Nephron progenitor cell (in vitro differentiated cells): ENCODE data around the gene TEK.

Source experiments
- DNase-seq: peaks from one replicate; pipeline ENCODE4 v3.0.0; 2021
- H3K27ac Mint-ChIP-seq: 2 replicates; pipeline ENCODE4 v1.8.0; 2021; ENCODE audit warnings: mild to moderate bottlenecking, moderate library complexity, mixed read lengths
- H3K27me3 Mint-ChIP-seq: 2 replicates; pipeline ENCODE4 v1.8.0; 2021; ENCODE audit warnings: mild to moderate bottlenecking, low read depth, mixed read lengths; ENCODE audit not compliant: poor library complexity
- H3K36me3 Mint-ChIP-seq: 2 replicates; pipeline ENCODE4 v1.8.0; 2021; ENCODE audit warnings: low read depth, mixed read lengths
- H3K4me1 Mint-ChIP-seq: 2 replicates; pipeline ENCODE4 v1.8.0; 2021; ENCODE audit warnings: mixed read lengths
- H3K4me3 Mint-ChIP-seq: 2 replicates; pipeline ENCODE4 v1.8.0; 2021; ENCODE audit warnings: mild to moderate bottlenecking, moderate library complexity, mixed read lengths
- H3K9me3 Mint-ChIP-seq: 2 replicates; pipeline ENCODE4 v1.8.0; 2021; ENCODE audit warnings: mild to moderate bottlenecking, moderate library complexity, mixed read lengths
- TF ChIP-seq, protein P1 (sequence below): fragments of 200-600 bp; sonication (generic); IDR thresholded peaks from 2 replicates; pipeline ENCODE4 v1.5.0; 2021; ENCODE audit warnings: antibody characterized with exemption

TEK gene

DNA sequence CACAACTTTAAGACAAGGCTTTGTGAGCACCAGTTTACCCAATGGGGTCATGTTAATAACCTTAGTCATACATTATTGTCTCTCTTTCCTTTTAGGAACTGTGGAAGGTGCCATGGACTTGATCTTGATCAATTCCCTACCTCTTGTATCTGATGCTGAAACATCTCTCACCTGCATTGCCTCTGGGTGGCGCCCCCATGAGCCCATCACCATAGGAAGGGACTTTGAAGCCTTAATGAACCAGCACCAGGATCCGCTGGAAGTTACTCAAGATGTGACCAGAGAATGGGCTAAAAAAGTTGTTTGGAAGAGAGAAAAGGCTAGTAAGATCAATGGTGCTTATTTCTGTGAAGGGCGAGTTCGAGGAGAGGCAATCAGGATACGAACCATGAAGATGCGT, 48.7 kb downstream of the TEK start:
- Mint-ChIP-seq H3K36me3 (no peaks in the 10 kb centered on the region), H3K27ac (no peak overlapping the region), H3K9me3 (no peaks in the 10 kb centered on the region), H3K4me1 (no peaks in the 10 kb centered on the region), H3K4me3 (no peak overlapping the region), H3K27me3 (no peaks in the 10 kb centered on the region)
- TF ChIP-seq, protein P1, sequence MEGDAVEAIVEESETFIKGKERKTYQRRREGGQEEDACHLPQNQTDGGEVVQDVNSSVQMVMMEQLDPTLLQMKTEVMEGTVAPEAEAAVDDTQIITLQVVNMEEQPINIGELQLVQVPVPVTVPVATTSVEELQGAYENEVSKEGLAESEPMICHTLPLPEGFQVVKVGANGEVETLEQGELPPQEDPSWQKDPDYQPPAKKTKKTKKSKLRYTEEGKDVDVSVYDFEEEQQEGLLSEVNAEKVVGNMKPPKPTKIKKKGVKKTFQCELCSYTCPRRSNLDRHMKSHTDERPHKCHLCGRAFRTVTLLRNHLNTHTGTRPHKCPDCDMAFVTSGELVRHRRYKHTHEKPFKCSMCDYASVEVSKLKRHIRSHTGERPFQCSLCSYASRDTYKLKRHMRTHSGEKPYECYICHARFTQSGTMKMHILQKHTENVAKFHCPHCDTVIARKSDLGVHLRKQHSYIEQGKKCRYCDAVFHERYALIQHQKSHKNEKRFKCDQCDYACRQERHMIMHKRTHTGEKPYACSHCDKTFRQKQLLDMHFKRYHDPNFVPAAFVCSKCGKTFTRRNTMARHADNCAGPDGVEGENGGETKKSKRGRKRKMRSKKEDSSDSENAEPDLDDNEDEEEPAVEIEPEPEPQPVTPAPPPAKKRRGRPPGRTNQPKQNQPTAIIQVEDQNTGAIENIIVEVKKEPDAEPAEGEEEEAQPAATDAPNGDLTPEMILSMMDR = no peak
- no peak for DNase-seq

DNA sequence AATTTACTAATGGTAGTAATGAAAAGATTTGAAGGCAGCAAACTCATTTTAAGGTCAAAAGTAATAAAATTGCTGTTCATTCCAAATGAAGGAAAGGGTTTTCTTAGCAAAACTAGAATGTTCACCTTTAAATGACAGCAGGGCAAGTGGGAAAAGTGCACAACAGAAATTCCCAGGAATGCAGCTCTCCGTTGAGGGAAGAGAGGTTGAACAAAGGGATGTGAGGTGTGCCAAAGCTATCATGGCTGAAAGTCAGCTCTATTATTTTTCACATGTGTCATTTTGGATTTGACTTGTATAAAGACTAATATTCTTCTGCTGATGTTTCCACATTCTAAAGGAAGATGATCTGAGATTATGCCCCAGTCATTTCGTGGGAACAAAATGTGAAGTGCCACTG, 51.6 kb downstream of the TEK start:
- Mint-ChIP-seq H3K9me3 (no peaks in the 10 kb centered on the region), H3K36me3 (no peaks in the 10 kb centered on the region), H3K4me1 (peaks cover 7% of the 10 kb centered on the region), H3K4me3 (no peak overlapping the region), H3K27me3 (no peaks in the 10 kb centered on the region), H3K27ac (no peak overlapping the region)
- TF ChIP-seq, protein P1 = no peak
- DNase-seq = no peak

DNA sequence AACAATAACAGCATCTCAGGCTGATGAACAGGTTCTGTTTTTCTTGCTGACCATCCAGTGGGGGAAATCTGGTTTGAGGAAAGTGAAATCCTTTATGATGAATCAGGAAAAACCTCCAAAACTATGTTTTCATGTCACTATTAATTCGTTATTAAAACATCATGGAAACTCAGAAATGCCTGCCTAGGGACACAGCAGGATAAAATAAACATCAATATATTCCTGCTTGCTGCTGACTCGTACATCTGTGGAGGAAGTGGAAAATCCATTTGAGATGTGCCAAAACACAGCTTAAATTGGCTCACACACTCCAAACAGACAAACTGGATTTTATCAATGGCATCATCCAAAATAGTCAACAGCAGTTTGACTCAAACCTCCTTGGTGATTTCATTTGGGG, 53.0 kb downstream of the TEK start:
- Mint-ChIP-seq H3K27me3 (no peaks in the 10 kb centered on the region), H3K9me3 (no peaks in the 10 kb centered on the region), H3K36me3 (no peaks in the 10 kb centered on the region), H3K4me1 (peaks cover 7% of the 10 kb centered on the region), H3K4me3 (no peak overlapping the region), H3K27ac (no peak overlapping the region)
- TF ChIP-seq, protein P1 = no peak
- no peak for DNase-seq

DNA sequence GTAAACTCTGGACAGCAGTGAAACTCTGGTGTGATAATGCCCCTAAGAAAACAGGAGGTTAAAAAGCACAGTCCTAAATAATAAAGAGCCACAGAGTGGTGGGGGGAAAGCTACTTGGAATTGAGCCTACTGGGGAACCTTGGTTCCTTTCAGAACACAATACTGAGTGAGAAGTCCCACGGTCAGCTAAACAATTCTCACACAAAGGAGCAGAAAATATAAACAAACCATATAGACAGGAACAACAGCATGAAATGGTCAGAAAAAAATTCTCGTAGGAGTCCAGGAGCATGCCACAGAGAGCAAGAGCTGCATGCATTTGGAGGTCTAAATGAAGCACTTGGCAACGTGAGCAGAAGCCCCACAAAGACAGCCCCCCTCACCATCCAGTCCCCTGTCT, 56.0 kb downstream of the TEK start:
- H3K27ac Mint-ChIP-seq = no peak overlapping the region
- no peak for DNase-seq
- H3K4me1 Mint-ChIP-seq = peaks cover 7% of the 10 kb centered on the region
- H3K4me3 Mint-ChIP-seq = no peak overlapping the region
- no peaks in the 10 kb centered on the region for H3K36me3 Mint-ChIP-seq
- TF ChIP-seq, protein P1 = no peak
- H3K27me3 Mint-ChIP-seq = no peaks in the 10 kb centered on the region
- no peaks in the 10 kb centered on the region for H3K9me3 Mint-ChIP-seq

DNA sequence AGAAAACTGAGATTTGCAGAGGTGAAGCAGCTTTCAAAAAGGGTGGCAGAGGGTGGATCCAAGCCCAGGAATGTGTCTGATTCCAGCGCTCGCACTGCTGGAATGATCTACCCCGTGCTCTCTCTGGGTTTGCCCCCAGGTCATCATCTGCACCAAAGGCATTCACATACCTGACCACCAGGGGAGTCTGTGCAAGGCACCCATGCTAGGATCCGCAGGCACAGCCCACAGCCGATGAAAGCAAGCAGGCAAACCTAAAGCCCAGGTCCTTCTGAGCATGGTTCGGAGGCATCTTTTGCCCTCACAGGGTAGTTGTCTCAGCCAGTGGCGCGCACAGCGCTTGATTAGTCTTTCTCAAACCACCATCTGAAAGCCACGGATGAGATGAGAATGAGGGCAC, 56.6 kb downstream of the TEK start:
- Mint-ChIP-seq H3K27me3 (no peaks in the 10 kb centered on the region), H3K4me1 (peaks cover 7% of the 10 kb centered on the region), H3K27ac (no peak overlapping the region), H3K36me3 (no peaks in the 10 kb centered on the region), H3K9me3 (no peaks in the 10 kb centered on the region), H3K4me3 (no peak overlapping the region)
- no peak for DNase-seq
- TF ChIP-seq, protein P1 = no peak

DNA sequence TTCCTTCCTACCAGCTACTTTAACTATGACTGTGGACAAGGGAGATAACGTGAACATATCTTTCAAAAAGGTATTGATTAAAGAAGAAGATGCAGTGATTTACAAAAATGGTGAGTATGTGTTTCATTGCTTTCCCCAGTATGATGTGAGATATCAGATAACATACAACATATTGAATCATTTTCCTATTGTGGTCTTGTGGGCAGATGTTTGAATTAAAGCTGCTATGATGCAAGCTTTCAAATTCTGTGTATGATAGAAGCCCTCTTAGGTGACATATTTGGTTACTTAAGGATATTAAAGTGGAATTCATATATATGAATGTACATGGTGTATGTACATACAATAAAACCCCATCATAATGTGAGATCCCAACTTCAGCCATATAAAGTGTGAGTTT, 59.5 kb downstream of the TEK start:
- H3K9me3 Mint-ChIP-seq = no peaks in the 10 kb centered on the region
- TF ChIP-seq, protein P1 = no peak
- no peaks in the 10 kb centered on the region for H3K27me3 Mint-ChIP-seq
- no peak overlapping the region for H3K27ac Mint-ChIP-seq
- peaks cover 7% of the 10 kb centered on the region for H3K4me1 Mint-ChIP-seq
- H3K4me3 Mint-ChIP-seq = no peak overlapping the region
- H3K36me3 Mint-ChIP-seq = no peaks in the 10 kb centered on the region
- DNase-seq = no peak
